Endothelial cell (in vitro differentiated cells): ENCODE measurements around the gene FARP2. TPM values are rescaled to one million over a fixed set of nuclear protein-coding genes. Genes with fewer than 3 reads are reported as not detected.

ENCODE experiments used
- DNase-seq: peaks from one replicate; pipeline ENCODE4 v3.0.0; 2021; ENCODE audit warnings: low spot score
- H3K27ac Mint-ChIP-seq: one replicate; pipeline ENCODE4 v1.8.0; 2021; ENCODE audit warnings: mixed read lengths, inconsistent platforms; ENCODE audit not compliant: unreplicated experiment
- H3K27me3 Mint-ChIP-seq: one replicate; pipeline ENCODE4 v1.8.0; 2021; ENCODE audit warnings: mild to moderate bottlenecking, moderate library complexity, mixed read lengths, inconsistent platforms; ENCODE audit not compliant: unreplicated experiment
- H3K36me3 Mint-ChIP-seq: one replicate; pipeline ENCODE4 v1.8.0; 2021; ENCODE audit warnings: mild to moderate bottlenecking, low read depth, mixed read lengths, inconsistent platforms; ENCODE audit not compliant: unreplicated experiment
- H3K4me1 Mint-ChIP-seq: one replicate; pipeline ENCODE4 v1.8.0; 2021; ENCODE audit warnings: mild to moderate bottlenecking, mixed read lengths, inconsistent platforms; ENCODE audit not compliant: unreplicated experiment
- H3K4me3 Mint-ChIP-seq: one replicate; pipeline ENCODE4 v1.8.0; 2021; ENCODE audit warnings: mild to moderate bottlenecking, mixed read lengths, inconsistent platforms; ENCODE audit not compliant: unreplicated experiment
- H3K9me3 Mint-ChIP-seq: one replicate; pipeline ENCODE4 v1.8.0; 2021; ENCODE audit warnings: mixed read lengths, inconsistent platforms; ENCODE audit not compliant: unreplicated experiment
- CTCF ChIP-seq: fragments of 200-600 bp; sonication (generic); IDR thresholded peaks from one replicate; pipeline ENCODE4 v1.5.0; 2021; ENCODE audit warnings: antibody characterized with exemption; ENCODE audit not compliant: unreplicated experiment
- total RNA-seq: library from RNA; stranded (reverse); fragmentation: NEBNext Ultra II Directional; extraction: Animal tissue kit (Norgen Biotek cat#: 25700); gene quantifications from one replicate; pipeline ENCODE4 v1.2.1, GENCODE V29; 2021; ENCODE audit not compliant: unreplicated experiment

The FARP2 gene
- total RNA-seq, 1 donor from 2014 or later: 19.1 TPM

GRCh38 chr2:241432824-241433448, 76.9 kb downstream of the FARP2 start:
- Mint-ChIP-seq H3K27ac (no peak overlapping the region), H3K9me3 (no peaks in the 10 kb centered on the region), H3K36me3 (peaks cover 12% of the 10 kb centered on the region), H3K27me3 (no peaks in the 10 kb centered on the region), H3K4me1 (no peaks in the 10 kb centered on the region), H3K4me3 (no peak overlapping the region)
- DNase-seq: no peak
- TF ChIP-seq CTCF: no peak

- TF ChIP-seq CTCF: no peak
- H3K36me3 Mint-ChIP-seq: peaks cover 5% of the 10 kb centered on the region
- peaks cover 4% of the 10 kb centered on the region for H3K27me3 Mint-ChIP-seq
Measured at GRCh38 chr2:241437179-241437578, 81.1 kb downstream of the FARP2 start.

GRCh38 chr2:241441492-241441891, 85.4 kb downstream of the FARP2 start:
- no peak for DNase-seq
- Mint-ChIP-seq H3K27ac (no peak overlapping the region), H3K4me1 (no peaks in the 10 kb centered on the region), H3K36me3 (peaks cover 6% of the 10 kb centered on the region), H3K27me3 (peaks cover 4% of the 10 kb centered on the region), H3K9me3 (no peaks in the 10 kb centered on the region), H3K4me3 (no peak overlapping the region)
- TF ChIP-seq CTCF: no peak

More at GRCh38 chr2:241437179-241437578, 81.1 kb downstream of the FARP2 start:
- Mint-ChIP-seq H3K4me3 (no peak overlapping the region), H3K4me1 (no peaks in the 10 kb centered on the region), H3K27ac (no peak overlapping the region), H3K9me3 (no peaks in the 10 kb centered on the region)
- no peak for DNase-seq

GRCh38 chr2:241443486-241444223, 87.6 kb downstream of the FARP2 start:
- peaks cover 6% of the 10 kb centered on the region for H3K36me3 Mint-ChIP-seq
- no peak for DNase-seq
- peaks cover 4% of the 10 kb centered on the region for H3K27me3 Mint-ChIP-seq

More at GRCh38 chr2:241443486-241444223, 87.6 kb downstream of the FARP2 start:
- no peak for TF ChIP-seq CTCF
- no peaks in the 10 kb centered on the region for H3K9me3 Mint-ChIP-seq
- no peak overlapping the region for H3K4me3 Mint-ChIP-seq
- H3K27ac Mint-ChIP-seq: no peak overlapping the region
- H3K4me1 Mint-ChIP-seq: no peaks in the 10 kb centered on the region
